Measurements from ENCODE around the gene TMTC1.
A peak's percentile ranks its signal among the peaks of the same experiment; 100 is the strongest.
"Not testable (repeated sequence)": the region's sequence is repeated elsewhere in the genome, so short reads cannot be mapped to it uniquely, and the experiment has no call there.

Gene TMTC1

GRCh38 chr12:29783773-29784666 lies at the start of gene TMTC1:
TMTC1 (minus strand) TSS chr12:29783942; CDS start chr12:29783751, 191 bp downstream.
- CTCF ChIA-PET, result no interaction called here
- DNase-seq, result no peak
- H3K4me3 Mint-ChIP-seq, result peak within 1 kb of the TSS; percentile 21
- H3K27ac Mint-ChIP-seq, result no peak within 1 kb of the TSS
- peaks cover 48% of the 10 kb centered on the region for H3K27me3 Mint-ChIP-seq
- no peaks in the 10 kb centered on the region for H3K9me3 Mint-ChIP-seq
- no peaks in the 10 kb centered on the region for H3K36me3 Mint-ChIP-seq
- peaks cover 8% of the 10 kb centered on the region for H3K4me1 Mint-ChIP-seq

- no peaks in the 10 kb centered on the region for H3K27me3 Mint-ChIP-seq
- no peak overlapping the region for H3K4me3 Mint-ChIP-seq
- no peaks in the 10 kb centered on the region for H3K4me1 Mint-ChIP-seq
- no peak overlapping the region for H3K27ac Mint-ChIP-seq
- DNase-seq, result no peak
- H3K36me3 Mint-ChIP-seq, result no peaks in the 10 kb centered on the region
- peaks cover 21% of the 10 kb centered on the region for H3K9me3 Mint-ChIP-seq
- CTCF ChIA-PET, result no interaction called here
Observed at GRCh38 chr12:29831173-29831572, 47.4 kb upstream of the TMTC1 start.

- CTCF ChIA-PET, result no interaction called here
- Mint-ChIP-seq H3K27me3 (no peaks in the 10 kb centered on the region), H3K9me3 (peaks cover 21% of the 10 kb centered on the region), H3K4me3 (no peak overlapping the region), H3K27ac (no peak overlapping the region), H3K36me3 (no peaks in the 10 kb centered on the region), H3K4me1 (no peaks in the 10 kb centered on the region)
- no peak for DNase-seq
Observed at GRCh38 chr12:29830391-29830790, 46.6 kb upstream of the TMTC1 start.

DNA sequence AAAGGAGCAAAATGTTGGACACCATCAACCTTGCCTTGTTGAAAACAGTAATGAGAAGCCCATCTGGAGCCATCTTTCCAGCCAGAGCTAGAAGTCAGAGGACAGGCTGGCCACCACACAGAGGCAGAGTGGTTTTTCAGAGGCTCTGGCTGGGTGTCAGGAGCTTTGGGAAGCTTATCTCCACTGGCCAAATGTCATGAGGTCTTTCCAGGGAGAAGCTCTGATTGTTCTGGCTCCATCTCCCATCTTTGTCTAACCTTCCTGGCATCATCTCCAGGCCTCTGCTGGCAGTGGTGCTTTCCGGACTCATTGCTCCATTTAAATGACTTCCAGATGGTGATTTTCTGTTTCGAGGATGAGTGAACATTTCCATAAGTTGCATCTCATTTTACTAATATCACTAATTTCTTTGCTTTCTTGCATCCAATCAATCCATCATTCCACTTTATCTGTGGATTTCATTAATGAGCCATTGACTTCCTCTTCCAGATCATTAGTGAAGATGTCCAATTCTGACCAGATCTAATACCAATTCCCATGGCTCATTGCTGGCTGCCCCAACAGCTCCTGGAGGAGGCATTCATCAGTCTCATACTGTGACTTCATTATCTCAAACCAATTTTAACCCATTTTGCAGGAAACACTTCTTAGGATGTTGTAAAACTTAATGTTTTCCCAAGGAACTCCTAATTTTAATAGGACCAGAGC lies 35.3 kb upstream of the TMTC1 start:
- no peaks in the 10 kb centered on the region for H3K4me1 Mint-ChIP-seq

GRCh38 chr12:29816874-29817725 lies 33.4 kb upstream of the TMTC1 start:
- Mint-ChIP-seq H3K4me1 (no peaks in the 10 kb centered on the region), H3K27ac (no peak overlapping the region), H3K36me3 (no peaks in the 10 kb centered on the region), H3K27me3 (no peaks in the 10 kb centered on the region), H3K9me3 (peaks cover 3% of the 10 kb centered on the region), H3K4me3 (no peak overlapping the region)
- DNase-seq, result no peak
- CTCF ChIA-PET, result no interaction called here

More for the DNA sequence above, 35.3 kb upstream of the TMTC1 start:
- CTCF ChIA-PET, result no interaction called here
- peaks cover 1% of the 10 kb centered on the region for H3K9me3 Mint-ChIP-seq
- H3K4me3 Mint-ChIP-seq, result no peak overlapping the region
- H3K27me3 Mint-ChIP-seq, result no peaks in the 10 kb centered on the region
- H3K36me3 Mint-ChIP-seq, result no peaks in the 10 kb centered on the region
- no peak overlapping the region for H3K27ac Mint-ChIP-seq
- DNase-seq, result no peak

DNA sequence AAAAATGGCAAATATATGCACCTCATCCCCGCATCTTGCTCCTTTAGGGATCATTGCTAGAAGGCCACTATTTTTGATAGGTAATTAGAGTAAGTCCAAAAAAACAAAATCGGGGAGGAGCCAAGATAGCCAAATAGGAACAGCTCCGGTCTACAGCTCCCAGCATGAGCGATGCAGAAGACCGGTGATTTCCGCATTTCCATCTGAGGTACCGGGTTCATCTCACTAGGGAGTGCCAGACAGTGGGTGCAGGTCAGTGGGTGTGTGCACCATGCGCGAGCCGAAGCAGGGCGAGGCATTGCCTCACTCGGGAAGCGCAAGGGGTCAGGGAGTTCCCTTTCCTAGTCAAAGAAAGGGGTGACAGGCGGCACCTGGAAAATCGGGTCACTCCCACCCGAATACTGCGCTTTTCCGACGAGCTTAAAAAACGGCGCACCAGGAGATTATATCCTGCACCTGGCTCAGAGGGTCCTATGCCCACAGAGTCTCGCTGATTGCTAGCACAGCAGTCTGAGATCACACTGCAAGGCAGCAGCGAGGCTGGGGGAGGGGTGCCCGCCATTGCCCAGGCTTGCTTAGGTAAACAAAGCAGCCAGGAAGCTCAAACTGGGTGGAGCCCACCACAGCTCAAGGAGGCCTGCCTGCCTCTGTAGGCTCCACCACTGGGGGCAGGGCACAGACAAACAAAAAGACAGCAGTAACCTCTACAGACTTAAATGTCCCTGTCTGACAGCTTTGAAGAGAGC lies 26.0 kb upstream of the TMTC1 start:
- H3K36me3 Mint-ChIP-seq, H3K4me1 Mint-ChIP-seq, CTCF ChIA-PET, H3K9me3 Mint-ChIP-seq, DNase-seq, H3K27ac Mint-ChIP-seq, H3K27me3 Mint-ChIP-seq, H3K4me3 Mint-ChIP-seq: not testable (repeated sequence)

- H3K4me3 Mint-ChIP-seq, result no peak overlapping the region
- no peaks in the 10 kb centered on the region for H3K4me1 Mint-ChIP-seq
- CTCF ChIA-PET, result no interaction called here
- peaks cover 8% of the 10 kb centered on the region for H3K9me3 Mint-ChIP-seq
- no peaks in the 10 kb centered on the region for H3K27me3 Mint-ChIP-seq
- H3K36me3 Mint-ChIP-seq, result no peaks in the 10 kb centered on the region
- no peak for DNase-seq
- H3K27ac Mint-ChIP-seq, result no peak overlapping the region
Observed at GRCh38 chr12:29807129-29807528, 23.4 kb upstream of the TMTC1 start.

GRCh38 chr12:29804019-29804418 lies 20.3 kb upstream of the TMTC1 start:
- no peak overlapping the region for H3K4me3 Mint-ChIP-seq
- peaks cover 3% of the 10 kb centered on the region for H3K9me3 Mint-ChIP-seq
- no peak for DNase-seq
- H3K27ac Mint-ChIP-seq, result no peak overlapping the region
- CTCF ChIA-PET, result no interaction called here
- no peaks in the 10 kb centered on the region for H3K27me3 Mint-ChIP-seq
- no peaks in the 10 kb centered on the region for H3K4me1 Mint-ChIP-seq
- H3K36me3 Mint-ChIP-seq, result no peaks in the 10 kb centered on the region

- H3K27ac Mint-ChIP-seq, result no peak overlapping the region
- H3K4me3 Mint-ChIP-seq, result no peak overlapping the region
- H3K27me3 Mint-ChIP-seq, result no peaks in the 10 kb centered on the region
- no peaks in the 10 kb centered on the region for H3K36me3 Mint-ChIP-seq
- H3K4me1 Mint-ChIP-seq, result no peaks in the 10 kb centered on the region
- peaks cover 10% of the 10 kb centered on the region for H3K9me3 Mint-ChIP-seq
- no peak for DNase-seq
- CTCF ChIA-PET, result no interaction called here
Observed at GRCh38 chr12:29799591-29799990, 15.8 kb upstream of the TMTC1 start.

DNA sequence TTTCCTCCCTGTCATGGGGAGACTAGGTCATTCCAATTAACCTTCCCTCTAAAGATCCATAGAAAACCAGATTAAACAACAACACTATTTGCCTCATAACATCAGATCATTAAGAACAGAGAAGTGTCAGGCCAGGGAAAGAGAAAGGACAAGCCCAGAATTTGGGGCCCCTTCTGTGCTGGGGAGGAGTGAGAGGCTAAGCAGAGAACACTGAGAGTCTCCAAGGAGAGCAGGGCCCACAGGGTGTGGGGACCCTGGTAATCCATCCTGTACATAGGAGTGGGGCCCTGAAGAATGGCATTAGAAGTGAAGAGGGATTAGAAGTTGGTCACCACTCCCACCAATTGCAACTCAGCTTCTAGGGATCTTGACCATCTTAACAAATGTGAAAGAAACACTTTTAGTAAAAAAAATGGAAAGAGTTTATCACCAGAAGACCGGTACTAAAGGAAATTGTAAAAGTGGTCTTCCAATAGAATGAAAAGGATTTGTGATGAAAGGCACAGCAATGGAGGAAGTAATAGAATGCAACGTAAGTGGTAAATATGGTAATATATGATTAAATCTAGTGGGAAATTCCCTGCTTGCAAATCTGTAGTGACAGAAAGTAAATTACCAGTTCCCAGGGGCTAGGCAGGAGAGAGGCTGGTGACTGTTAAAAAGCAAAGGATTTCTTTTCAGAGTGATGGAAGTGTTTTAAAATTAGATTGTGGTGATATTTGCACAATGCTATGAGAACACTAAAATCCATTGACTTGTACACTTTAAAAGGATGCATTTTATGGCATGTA lies 14.0 kb upstream of the TMTC1 start:
- H3K36me3 Mint-ChIP-seq, result no peaks in the 10 kb centered on the region
- H3K27me3 Mint-ChIP-seq, result no peaks in the 10 kb centered on the region
- H3K4me1 Mint-ChIP-seq, result no peaks in the 10 kb centered on the region
- H3K27ac Mint-ChIP-seq, result no peak overlapping the region
- peaks cover 14% of the 10 kb centered on the region for H3K9me3 Mint-ChIP-seq
- H3K4me3 Mint-ChIP-seq, result no peak overlapping the region
- no peak for DNase-seq
- CTCF ChIA-PET, result no interaction called here

GRCh38 chr12:29796823-29797263 lies 13.1 kb upstream of the TMTC1 start:
- Mint-ChIP-seq H3K27ac (no peak overlapping the region), H3K4me1 (no peaks in the 10 kb centered on the region), H3K4me3 (no peak overlapping the region), H3K36me3 (no peaks in the 10 kb centered on the region), H3K27me3 (no peaks in the 10 kb centered on the region), H3K9me3 (peaks cover 13% of the 10 kb centered on the region)
- CTCF ChIA-PET, result no interaction called here
- DNase-seq, result no peak

DNA sequence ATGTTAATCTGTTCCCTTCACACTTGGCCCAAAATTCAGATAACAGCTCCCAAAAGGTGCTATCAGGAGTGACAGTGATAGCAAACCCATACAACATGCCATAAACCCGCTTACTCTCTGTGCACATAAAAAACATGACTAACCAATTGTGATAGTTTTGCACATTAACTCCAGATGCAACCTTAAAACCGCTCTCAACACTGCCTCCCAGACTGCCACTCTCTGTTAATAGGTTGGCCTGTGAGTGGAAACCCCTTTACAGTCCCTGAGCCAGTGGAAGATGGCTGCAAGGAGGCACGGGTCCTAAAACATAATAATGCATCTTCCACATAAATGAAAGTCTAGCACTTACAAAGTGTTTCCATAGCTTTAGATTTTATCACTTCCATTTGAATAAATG lies 12.0 kb upstream of the TMTC1 start:
- Mint-ChIP-seq H3K36me3 (no peaks in the 10 kb centered on the region), H3K4me1 (no peaks in the 10 kb centered on the region), H3K27ac (no peak overlapping the region), H3K9me3 (peaks cover 14% of the 10 kb centered on the region), H3K4me3 (no peak overlapping the region), H3K27me3 (no peaks in the 10 kb centered on the region)
- CTCF ChIA-PET, result no interaction called here
- DNase-seq, result no peak

- H3K27ac Mint-ChIP-seq, result no peak overlapping the region
- CTCF ChIA-PET, result no interaction called here
Observed at GRCh38 chr12:29794862-29795261, 11.1 kb upstream of the TMTC1 start.

More at GRCh38 chr12:29794862-29795261, 11.1 kb upstream of the TMTC1 start:
- no peak for DNase-seq
- H3K36me3 Mint-ChIP-seq, result no peaks in the 10 kb centered on the region
- no peaks in the 10 kb centered on the region for H3K27me3 Mint-ChIP-seq
- H3K4me3 Mint-ChIP-seq, result no peak overlapping the region
- peaks cover 21% of the 10 kb centered on the region for H3K9me3 Mint-ChIP-seq
- no peaks in the 10 kb centered on the region for H3K4me1 Mint-ChIP-seq
